ENCODE measurements around the gene AZI2.

The AZI2 gene

DNA sequence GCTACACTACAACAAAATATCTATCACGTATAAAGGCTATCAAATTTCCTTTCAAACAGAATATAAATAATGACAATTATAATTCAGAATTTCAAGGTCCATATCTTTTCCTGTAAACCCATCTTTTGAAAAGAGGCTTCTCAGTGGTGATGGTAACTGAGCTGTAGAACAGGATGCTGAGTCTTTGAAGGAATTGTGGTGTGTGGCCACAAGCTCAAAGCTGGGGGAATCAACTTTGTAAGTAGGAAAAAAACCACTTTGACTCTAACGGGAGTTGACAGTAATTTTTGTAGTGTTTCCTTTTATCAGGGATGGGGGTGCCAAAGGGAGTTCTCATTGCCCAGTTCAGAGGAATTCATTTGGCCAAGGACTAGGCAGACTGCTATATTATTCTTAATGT is 13.4 kb downstream of the AZI2 start:
- H3K4me3 ChIP-seq (ENCODE audit: extremely low read depth, insufficient read depth, low read length, poor library complexity, severe bottlenecking): no peak overlapping the region
- 71% methylated on average over 1 of the region's 2 CpGs; no CpG with 5 or more reads in 1 of the 2 experiments for WGBS, 2 experiments (ENCODE audit: insufficient coverage in 2 of 2)
- peaks cover 34% of the 10 kb centered on the region for H3K36me3 ChIP-seq (ENCODE audit: control insufficient read depth, insufficient read depth, low read length)
- no peaks in the 10 kb centered on the region for H3K4me1 ChIP-seq (ENCODE audit: control insufficient read depth, insufficient read depth, low read length, poor library complexity, severe bottlenecking)
- H3K27ac ChIP-seq (ENCODE audit: low read depth, low read length, severe bottlenecking): no peak overlapping the region
- H3K9me3 ChIP-seq (ENCODE audit: control insufficient read depth, low read length): no peaks in the 10 kb centered on the region

DNA sequence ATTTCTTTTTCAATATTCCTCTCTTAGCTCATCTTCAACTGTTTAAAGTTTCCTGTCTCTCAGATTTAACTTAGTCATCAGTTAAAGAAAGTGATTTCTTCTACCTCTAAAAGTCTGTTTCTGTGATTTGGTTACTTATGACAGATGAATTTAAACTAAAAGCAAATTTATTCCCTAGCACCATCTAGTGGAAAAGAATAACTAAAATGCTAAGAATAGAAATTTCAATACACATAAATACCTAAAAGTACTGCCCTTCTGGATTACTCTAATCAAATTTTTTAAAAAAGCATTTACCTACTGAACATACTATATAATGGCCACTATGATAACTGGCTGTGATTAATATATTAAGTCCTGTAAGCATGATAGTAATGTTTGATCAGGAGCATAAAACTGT is 14.1 kb downstream of the AZI2 start:
- Histone ChIP-seq H3K36me3 (ENCODE audit: control insufficient read depth, insufficient read depth, low read length) (peaks cover 34% of the 10 kb centered on the region), H3K9me3 (ENCODE audit: control insufficient read depth, low read length) (no peaks in the 10 kb centered on the region), H3K4me1 (ENCODE audit: control insufficient read depth, insufficient read depth, low read length, poor library complexity, severe bottlenecking) (no peaks in the 10 kb centered on the region), H3K4me3 (ENCODE audit: extremely low read depth, insufficient read depth, low read length, poor library complexity, severe bottlenecking) (no peak overlapping the region), H3K27ac (ENCODE audit: low read depth, low read length, severe bottlenecking) (no peak overlapping the region)

DNA sequence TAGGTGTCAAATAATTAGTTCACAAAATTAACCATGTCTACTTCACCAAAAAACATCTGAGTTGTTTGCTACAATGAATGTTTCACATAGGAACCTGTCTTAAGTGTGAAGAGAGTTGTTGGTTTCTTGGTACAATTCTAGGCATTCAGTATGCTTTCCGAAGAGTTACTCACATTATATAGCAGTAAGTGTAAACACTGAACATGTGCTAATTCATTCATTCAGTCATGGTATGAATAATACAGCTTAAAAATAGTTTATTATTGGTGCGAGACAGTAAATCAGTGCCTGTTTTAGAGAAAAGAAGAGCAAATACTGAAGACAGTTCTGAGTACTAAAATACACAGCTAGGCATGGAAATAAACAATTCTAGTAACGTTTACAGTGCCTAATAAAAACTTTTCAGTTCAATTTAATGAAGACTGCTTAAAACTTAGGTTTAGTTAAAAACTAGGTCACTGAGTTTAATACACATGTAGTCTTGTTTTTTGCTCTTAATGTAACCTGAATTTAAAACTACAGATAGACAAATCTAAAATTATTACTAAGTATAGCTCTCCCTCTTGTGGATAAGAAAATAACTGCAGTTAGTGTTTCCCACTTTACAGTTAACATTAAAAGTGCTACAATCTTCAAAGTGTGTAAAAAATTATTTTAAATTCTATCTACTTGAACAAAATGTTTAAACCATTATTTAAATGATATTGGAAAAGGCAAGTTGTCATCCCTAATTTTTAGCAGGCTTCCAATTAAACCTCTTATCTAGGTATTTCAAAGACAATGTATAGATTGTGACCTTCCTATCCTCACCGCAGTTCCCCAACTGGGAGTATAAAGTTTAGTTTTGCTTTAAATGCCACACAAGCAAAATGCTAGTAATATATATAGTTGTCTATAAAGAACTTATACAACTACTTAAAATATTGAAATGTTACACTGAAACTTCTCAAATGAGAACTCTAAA is 20.2 kb downstream of the AZI2 start:
- H3K4me1 ChIP-seq (ENCODE audit: control insufficient read depth, insufficient read depth, low read length, poor library complexity, severe bottlenecking): no peaks in the 10 kb centered on the region
- no peaks in the 10 kb centered on the region for H3K9me3 ChIP-seq (ENCODE audit: control insufficient read depth, low read length)
- H3K36me3 ChIP-seq (ENCODE audit: control insufficient read depth, insufficient read depth, low read length): peaks cover 34% of the 10 kb centered on the region
- no peak overlapping the region for H3K4me3 ChIP-seq (ENCODE audit: extremely low read depth, insufficient read depth, low read length, poor library complexity, severe bottlenecking)
- no peak overlapping the region for H3K27ac ChIP-seq (ENCODE audit: low read depth, low read length, severe bottlenecking)
- 40% methylated on average over 1 of the region's 4 CpGs; no CpG with 5 or more reads in 1 of the 2 experiments for WGBS, 2 experiments (ENCODE audit: insufficient coverage in 2 of 2)

DNA sequence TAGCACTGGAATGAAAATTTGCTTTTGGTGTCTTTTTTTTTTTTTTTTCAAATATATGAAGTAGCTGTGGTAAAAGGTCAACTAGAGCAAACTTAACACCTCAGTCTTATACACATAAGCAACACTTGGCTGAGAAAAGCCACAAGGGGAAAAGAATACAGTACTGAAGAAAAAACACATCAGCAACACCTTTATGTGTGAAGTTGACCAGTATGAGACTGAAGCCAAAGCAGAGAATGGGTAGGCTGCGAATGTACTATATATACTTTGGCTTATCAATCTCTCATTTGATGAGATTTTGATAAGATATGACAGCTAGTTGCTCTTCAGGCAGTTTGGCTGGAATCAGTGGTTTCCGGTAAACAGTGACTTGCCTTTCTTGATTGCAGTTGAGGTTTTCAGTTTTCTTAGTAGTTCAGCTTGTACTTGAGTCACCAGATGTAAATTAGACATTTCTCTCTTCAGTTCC is 22.1 kb downstream of the AZI2 start:
- Histone ChIP-seq H3K4me1 (ENCODE audit: control insufficient read depth, insufficient read depth, low read length, poor library complexity, severe bottlenecking) (no peaks in the 10 kb centered on the region), H3K9me3 (ENCODE audit: control insufficient read depth, low read length) (no peaks in the 10 kb centered on the region), H3K4me3 (ENCODE audit: extremely low read depth, insufficient read depth, low read length, poor library complexity, severe bottlenecking) (no peak overlapping the region), H3K36me3 (ENCODE audit: control insufficient read depth, insufficient read depth, low read length) (peaks cover 27% of the 10 kb centered on the region), H3K27ac (ENCODE audit: low read depth, low read length, severe bottlenecking) (no peak overlapping the region)
- WGBS, 2 experiments (ENCODE audit: insufficient coverage in 2 of 2): 60 to 86% methylated on average over 1 of the region's 2 CpGs

DNA sequence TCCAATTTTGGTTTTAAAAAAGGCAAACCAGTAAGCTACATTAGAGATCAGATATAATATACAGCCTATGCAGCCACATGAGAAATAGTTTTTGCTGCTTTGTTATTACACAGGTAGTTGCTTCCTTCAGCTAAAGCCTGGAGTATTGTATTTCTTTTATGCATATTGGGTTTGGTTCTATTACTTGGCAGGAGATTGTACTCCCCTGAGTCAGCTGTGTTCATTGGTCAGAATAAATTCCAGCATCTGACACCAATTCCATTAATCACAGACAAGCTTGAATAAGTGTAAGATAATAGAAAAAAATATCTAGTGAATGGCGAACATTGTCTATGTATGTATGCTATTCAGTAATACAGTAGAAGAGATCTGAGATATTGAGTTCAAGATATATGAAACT is 26.2 kb downstream of the AZI2 start:
- H3K36me3 ChIP-seq (ENCODE audit: control insufficient read depth, insufficient read depth, low read length): peaks cover 24% of the 10 kb centered on the region
- no peak overlapping the region for H3K4me3 ChIP-seq (ENCODE audit: extremely low read depth, insufficient read depth, low read length, poor library complexity, severe bottlenecking)
- no peaks in the 10 kb centered on the region for H3K4me1 ChIP-seq (ENCODE audit: control insufficient read depth, insufficient read depth, low read length, poor library complexity, severe bottlenecking)
- H3K27ac ChIP-seq (ENCODE audit: low read depth, low read length, severe bottlenecking): no peak overlapping the region
- H3K9me3 ChIP-seq (ENCODE audit: control insufficient read depth, low read length): no peaks in the 10 kb centered on the region
- WGBS, 2 experiments (ENCODE audit: insufficient coverage in 2 of 2): no CpG with 5 or more reads among the region's 1 CpG

DNA sequence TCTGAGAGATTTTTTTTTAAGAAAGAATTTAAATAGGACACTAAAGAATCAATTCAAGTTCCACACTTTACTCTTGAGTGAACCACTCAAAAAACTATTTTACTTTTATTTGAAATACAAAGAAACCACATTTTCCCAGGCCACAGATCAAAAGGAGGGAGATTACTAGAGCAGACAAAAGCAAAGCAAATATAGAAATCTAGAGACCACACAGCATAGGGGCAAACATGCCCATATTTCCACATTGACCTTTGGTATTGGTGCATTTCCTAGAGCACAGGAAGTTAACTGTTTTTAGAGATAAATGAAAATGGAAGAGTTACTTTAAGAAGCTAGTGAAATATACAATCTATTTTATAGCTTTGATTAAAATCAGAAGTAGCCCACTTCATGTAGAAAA is 27.6 kb downstream of the AZI2 start:
- no peak overlapping the region for H3K27ac ChIP-seq (ENCODE audit: low read depth, low read length, severe bottlenecking)
- no peaks in the 10 kb centered on the region for H3K9me3 ChIP-seq (ENCODE audit: control insufficient read depth, low read length)
- no peaks in the 10 kb centered on the region for H3K4me1 ChIP-seq (ENCODE audit: control insufficient read depth, insufficient read depth, low read length, poor library complexity, severe bottlenecking)
- peaks cover 17% of the 10 kb centered on the region for H3K36me3 ChIP-seq (ENCODE audit: control insufficient read depth, insufficient read depth, low read length)
- H3K4me3 ChIP-seq (ENCODE audit: extremely low read depth, insufficient read depth, low read length, poor library complexity, severe bottlenecking): no peak overlapping the region

DNA sequence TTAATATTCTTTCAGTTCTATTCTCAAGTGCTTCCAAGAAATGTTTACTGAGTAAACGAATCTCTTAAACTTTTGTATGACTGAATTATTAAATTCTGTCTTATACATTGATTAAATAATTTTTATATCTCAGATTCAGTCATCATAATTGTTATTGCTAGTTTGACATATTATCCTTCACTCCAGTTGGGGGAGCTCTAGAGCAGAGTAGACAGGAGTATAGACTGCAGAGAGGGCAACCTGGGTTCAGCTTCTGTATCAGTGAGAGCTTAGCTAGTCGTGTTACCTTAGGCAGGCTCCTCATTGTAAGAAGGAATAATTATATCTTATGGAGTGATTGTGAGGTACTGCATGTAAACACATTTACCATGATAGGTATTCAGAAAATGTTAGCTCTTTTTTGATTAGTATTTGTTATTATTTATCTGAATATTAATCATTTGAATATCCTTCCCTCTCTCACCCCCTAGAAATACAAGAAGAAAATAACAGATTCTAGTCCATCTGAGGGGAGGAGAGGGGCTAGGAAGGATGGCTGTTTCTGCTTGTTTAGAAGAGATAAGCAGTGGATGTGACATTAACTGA is 31.1 kb downstream of the AZI2 start:
- Histone ChIP-seq H3K9me3 (ENCODE audit: control insufficient read depth, low read length) (no peaks in the 10 kb centered on the region), H3K4me1 (ENCODE audit: control insufficient read depth, insufficient read depth, low read length, poor library complexity, severe bottlenecking) (no peaks in the 10 kb centered on the region)
- WGBS, 2 experiments (ENCODE audit: insufficient coverage in 2 of 2): no CpG with 5 or more reads among the region's 2 CpGs

DNA sequence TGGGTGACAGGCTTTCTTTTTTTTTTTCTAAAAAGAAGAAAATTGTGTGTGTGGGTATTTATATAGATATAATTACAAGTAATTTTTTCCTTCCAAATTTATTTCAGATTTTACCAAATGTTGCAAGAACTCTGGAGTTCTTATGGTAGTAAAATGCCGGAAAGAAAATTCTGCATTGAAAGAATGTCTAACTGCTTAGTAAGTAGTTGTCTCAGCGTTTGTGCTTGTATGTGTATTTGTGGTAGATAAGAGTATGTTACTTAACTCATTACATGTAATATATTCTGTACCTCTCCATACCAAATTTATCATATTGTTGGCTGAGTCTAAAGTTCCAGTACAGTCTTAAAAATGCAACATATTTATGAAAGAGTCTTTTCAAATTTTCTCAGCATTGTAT is 32.4 kb downstream of the AZI2 start:
- no CpG with 5 or more reads among the region's 2 CpGs for WGBS, 2 experiments (ENCODE audit: insufficient coverage in 2 of 2)
- H3K36me3 ChIP-seq (ENCODE audit: control insufficient read depth, insufficient read depth, low read length): no peaks in the 10 kb centered on the region
- no peak overlapping the region for H3K4me3 ChIP-seq (ENCODE audit: extremely low read depth, insufficient read depth, low read length, poor library complexity, severe bottlenecking)
- no peaks in the 10 kb centered on the region for H3K4me1 ChIP-seq (ENCODE audit: control insufficient read depth, insufficient read depth, low read length, poor library complexity, severe bottlenecking)
- H3K27ac ChIP-seq (ENCODE audit: low read depth, low read length, severe bottlenecking): no peak overlapping the region
- no peaks in the 10 kb centered on the region for H3K9me3 ChIP-seq (ENCODE audit: control insufficient read depth, low read length)

More for the DNA sequence above, 31.1 kb downstream of the AZI2 start:
- Histone ChIP-seq H3K4me3 (ENCODE audit: extremely low read depth, insufficient read depth, low read length, poor library complexity, severe bottlenecking) (no peak overlapping the region), H3K27ac (ENCODE audit: low read depth, low read length, severe bottlenecking) (no peak overlapping the region), H3K36me3 (ENCODE audit: control insufficient read depth, insufficient read depth, low read length) (no peaks in the 10 kb centered on the region)

DNA sequence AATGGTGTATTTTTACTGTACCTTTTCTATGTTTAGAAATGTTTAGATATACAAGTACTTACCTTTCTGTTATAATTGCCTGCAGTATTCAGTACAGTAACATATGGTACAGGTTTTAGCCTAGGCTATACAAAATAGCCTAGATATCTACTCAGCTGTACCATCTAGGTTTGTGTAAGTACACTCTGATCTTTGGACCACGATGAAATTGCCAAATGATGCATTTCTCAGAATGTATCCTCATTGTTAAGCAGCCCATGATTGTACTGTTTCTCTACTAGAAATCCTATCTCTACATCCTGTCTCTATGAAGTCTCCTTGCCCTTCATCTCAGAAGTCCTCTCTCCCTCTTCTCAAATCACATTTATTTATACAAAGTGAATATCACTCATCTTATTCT is 32.9 kb downstream of the AZI2 start:
- no peaks in the 10 kb centered on the region for H3K36me3 ChIP-seq (ENCODE audit: control insufficient read depth, insufficient read depth, low read length)
- no peak overlapping the region for H3K27ac ChIP-seq (ENCODE audit: low read depth, low read length, severe bottlenecking)
- no peak overlapping the region for H3K4me3 ChIP-seq (ENCODE audit: extremely low read depth, insufficient read depth, low read length, poor library complexity, severe bottlenecking)
- H3K4me1 ChIP-seq (ENCODE audit: control insufficient read depth, insufficient read depth, low read length, poor library complexity, severe bottlenecking): no peaks in the 10 kb centered on the region
- 88 to 100% methylated on average over 1 of the region's 1 CpG for WGBS, 2 experiments (ENCODE audit: insufficient coverage in 2 of 2)
- no peaks in the 10 kb centered on the region for H3K9me3 ChIP-seq (ENCODE audit: control insufficient read depth, low read length)

DNA sequence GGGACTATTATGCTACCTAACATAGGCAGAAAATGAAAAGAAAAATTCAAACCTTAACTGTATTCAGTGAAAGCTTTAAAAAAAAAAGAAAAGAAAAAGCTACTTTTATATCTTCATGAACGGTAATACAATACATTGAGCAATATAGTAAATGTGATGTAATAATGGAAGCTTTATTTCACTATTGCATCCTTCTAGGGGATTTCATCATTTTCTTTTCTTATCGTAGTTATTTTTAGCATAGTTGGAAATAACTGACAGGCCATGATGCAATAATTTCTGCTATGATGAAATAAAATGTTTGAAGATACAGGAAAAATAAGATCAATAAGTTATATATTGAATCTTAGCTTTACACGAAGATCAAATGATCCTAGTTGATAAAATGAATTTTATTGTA is 40.4 kb downstream of the AZI2 start:
- no peak overlapping the region for H3K27ac ChIP-seq (ENCODE audit: low read depth, low read length, severe bottlenecking)
- H3K36me3 ChIP-seq (ENCODE audit: control insufficient read depth, insufficient read depth, low read length): no peaks in the 10 kb centered on the region
- no peak overlapping the region for H3K4me3 ChIP-seq (ENCODE audit: extremely low read depth, insufficient read depth, low read length, poor library complexity, severe bottlenecking)
- H3K9me3 ChIP-seq (ENCODE audit: control insufficient read depth, low read length): no peaks in the 10 kb centered on the region
- 100% methylated on average over 1 of the region's 3 CpGs; no CpG with 5 or more reads in 1 of the 2 experiments for WGBS, 2 experiments (ENCODE audit: insufficient coverage in 2 of 2)
- no peaks in the 10 kb centered on the region for H3K4me1 ChIP-seq (ENCODE audit: control insufficient read depth, insufficient read depth, low read length, poor library complexity, severe bottlenecking)

DNA sequence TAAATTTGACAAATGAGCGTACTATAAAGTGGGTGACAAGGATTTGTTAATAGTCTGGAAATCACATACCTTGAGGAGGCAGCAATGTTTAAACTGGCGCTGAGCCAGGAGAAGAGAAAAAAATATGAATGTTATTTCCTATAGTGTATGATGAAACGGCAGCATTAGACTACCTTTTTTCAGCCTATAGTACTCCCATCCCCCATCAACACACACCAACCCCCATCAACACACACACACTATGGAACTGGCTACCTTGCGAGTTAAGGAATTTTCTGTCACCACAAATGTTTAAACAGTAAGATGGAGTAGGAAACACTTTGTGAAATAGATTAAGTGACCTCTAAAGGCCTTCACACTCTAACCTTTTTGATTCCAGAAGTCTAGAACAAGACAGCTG is 46.9 kb downstream of the AZI2 start:
- WGBS, 2 experiments (ENCODE audit: insufficient coverage in 2 of 2): 100% methylated on average over 2 of the region's 4 CpGs
- H3K27ac ChIP-seq (ENCODE audit: low read depth, low read length, severe bottlenecking): no peak overlapping the region
- no peaks in the 10 kb centered on the region for H3K36me3 ChIP-seq (ENCODE audit: control insufficient read depth, insufficient read depth, low read length)
- no peak overlapping the region for H3K4me3 ChIP-seq (ENCODE audit: extremely low read depth, insufficient read depth, low read length, poor library complexity, severe bottlenecking)
- H3K4me1 ChIP-seq (ENCODE audit: control insufficient read depth, insufficient read depth, low read length, poor library complexity, severe bottlenecking): no peaks in the 10 kb centered on the region
- no peaks in the 10 kb centered on the region for H3K9me3 ChIP-seq (ENCODE audit: control insufficient read depth, low read length)

Data from mesodermal cell (in vitro differentiated cells).